Esophagus squamous epithelium (tissue), 5 donors: Measurements from ENCODE around the gene C20orf96. TPM values are rescaled to one million over a fixed set of nuclear protein-coding genes. Genes with fewer than 3 reads are reported as not detected.
"Not testable (repeated sequence)": the region's sequence is repeated elsewhere in the genome, so short reads cannot be mapped to it uniquely, and the experiment has no call there.

ENCODE experiments used
- DNase-seq: peaks from one replicate; lab custom pipeline; 2025; lab: John Stamatoyannopoulos, UW
- H3K27ac ChIP-seq, 4 donors: fragments of 200-600 bp; sonication (generic); one replicate each; pipeline ENCODE4 v1.5.1; 2016 to 2019; ENCODE audit warnings: mild to moderate bottlenecking in 1 of 4
- H3K27me3 ChIP-seq, 4 donors: fragments of 200-600 bp; sonication (generic); 1 replicate in 3 of 4; 2 replicates in 1 of 4; pipeline versions ENCODE4 v1.5.1 to v1.6.0; 2017 to 2021; ENCODE audit warnings: antibody characterized with exemption in 1 of 4
- H3K36me3 ChIP-seq, 3 donors: fragments of 200-600 bp; sonication (generic); one replicate each; pipeline ENCODE4 v1.5.1; 2016 to 2019
- H3K4me1 ChIP-seq, 3 donors: fragments of 200-600 bp; sonication (generic); one replicate each; pipeline ENCODE4 v1.5.1; 2017 to 2019
- H3K4me3 ChIP-seq, 4 donors: fragments of 200-600 bp; sonication (generic); 1 replicate in 3 of 4; 2 replicates in 1 of 4; pipeline ENCODE4 v1.5.1; 2016 to 2019; ENCODE audit warnings: mild to moderate bottlenecking in 2 of 4, moderate library complexity in 1 of 4
- H3K9me3 ChIP-seq, 3 donors: fragments of 200-600 bp; sonication (generic); one replicate each; pipeline ENCODE4 v1.5.1; 2016 to 2019
- POLR2A ChIP-seq, 4 donors: fragments of 450-650 bp; IDR thresholded peaks; one replicate each; pipeline ENCODE4 v1.6.1; 2017; ENCODE audit warnings: antibody characterized with exemption in 4 of 4, mild to moderate bottlenecking in 4 of 4, moderate library complexity in 3 of 4
- WGBS, 2 donors: methylation state at CpG; one replicate each; pipeline ENCODE4 v1.1.5; 2018; 5-methylcytosine and 5-hydroxymethylcytosine counted together
- intact Hi-C: fragments of 100-400 bp; cut with DNase I; formaldehyde crosslinking; loops from one replicate; pipeline ENCODE4 v1.15.0; 2022
- total RNA-seq, 4 donors: library from RNA; depleted of rRNA; stranded (reverse); fragments of >200 nt; gene quantifications; one replicate each; pipeline ENCODE4 v1.1.0, GENCODE V29; 2016
- TF ChIP-seq, protein P1 (sequence below), 6 experiments: fragments of 450-650 bp in 4 of 6; fragments of 200-600 bp in 2 of 6; sonication (generic) in 2 of 6; IDR thresholded peaks; one replicate each; pipeline ENCODE4 v1.5.1; 2016 to 2019; ENCODE audit warnings: antibody characterized with exemption in 6 of 6, mild to moderate bottlenecking in 4 of 6, moderate library complexity in 4 of 6
- donor health status: DM: yes; HTN: yes; CAD: no.

Gene C20orf96
- total RNA-seq, 4 donors from 2014 or later, result 0.19 to 1.1 (median 0.89) TPM

GRCh38 chr20:258269-258858 is 32.2 kb downstream of the C20orf96 start:
- peaks cover 0 to 16% (median 0%) of the 10 kb centered on the region in 4 donors for H3K27me3 ChIP-seq
- WGBS, 2 donors, result 55 to 63% methylated on average over 4 of the region's 4 CpGs
- H3K9me3 ChIP-seq, result no peaks in the 10 kb centered on the region
- intact Hi-C loops, result no loop called here
- TF ChIP-seq, protein P1, sequence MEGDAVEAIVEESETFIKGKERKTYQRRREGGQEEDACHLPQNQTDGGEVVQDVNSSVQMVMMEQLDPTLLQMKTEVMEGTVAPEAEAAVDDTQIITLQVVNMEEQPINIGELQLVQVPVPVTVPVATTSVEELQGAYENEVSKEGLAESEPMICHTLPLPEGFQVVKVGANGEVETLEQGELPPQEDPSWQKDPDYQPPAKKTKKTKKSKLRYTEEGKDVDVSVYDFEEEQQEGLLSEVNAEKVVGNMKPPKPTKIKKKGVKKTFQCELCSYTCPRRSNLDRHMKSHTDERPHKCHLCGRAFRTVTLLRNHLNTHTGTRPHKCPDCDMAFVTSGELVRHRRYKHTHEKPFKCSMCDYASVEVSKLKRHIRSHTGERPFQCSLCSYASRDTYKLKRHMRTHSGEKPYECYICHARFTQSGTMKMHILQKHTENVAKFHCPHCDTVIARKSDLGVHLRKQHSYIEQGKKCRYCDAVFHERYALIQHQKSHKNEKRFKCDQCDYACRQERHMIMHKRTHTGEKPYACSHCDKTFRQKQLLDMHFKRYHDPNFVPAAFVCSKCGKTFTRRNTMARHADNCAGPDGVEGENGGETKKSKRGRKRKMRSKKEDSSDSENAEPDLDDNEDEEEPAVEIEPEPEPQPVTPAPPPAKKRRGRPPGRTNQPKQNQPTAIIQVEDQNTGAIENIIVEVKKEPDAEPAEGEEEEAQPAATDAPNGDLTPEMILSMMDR (IDR thresholded peaks at IDR 0.05), result no peak
- TF ChIP-seq POLR2A (IDR thresholded peaks at IDR 0.05), result no peak
- H3K27ac ChIP-seq, result no peak overlapping the region
- no peaks in the 10 kb centered on the region for H3K4me1 ChIP-seq
- H3K36me3 ChIP-seq, result no peaks in the 10 kb centered on the region
- DNase-seq, result no peak
- H3K4me3 ChIP-seq, result no peak overlapping the region

DNA sequence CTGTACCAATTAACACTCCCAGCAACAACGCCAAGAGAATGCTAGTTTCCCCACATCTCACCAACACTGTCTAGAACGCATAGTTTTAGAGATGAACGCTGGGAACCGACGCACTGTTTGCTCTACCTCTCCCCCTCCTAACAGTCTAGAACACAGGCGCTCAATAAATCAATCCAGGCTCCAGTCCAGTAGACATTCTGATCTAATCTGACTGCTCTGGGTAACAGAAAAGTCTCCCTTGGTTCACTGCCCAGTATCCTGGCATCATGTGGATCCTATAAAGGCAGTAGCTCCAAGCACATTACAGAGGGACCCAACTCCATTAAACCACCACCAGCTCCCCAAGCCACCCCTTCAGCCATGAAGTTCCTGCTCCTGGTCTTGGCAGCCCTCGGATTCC is 33.1 kb downstream of the C20orf96 start, which contains the start of gene DEFB132:
TSS of gene DEFB132 (plus strand) at position 306 of the 400 bp plus-strand sequence. CDS start at position 361, 55 bp downstream.
- Histone ChIP-seq H3K36me3 (no peaks in the 10 kb centered on the region), H3K4me3 (no peak within 1 kb of the TSS), H3K27me3 (peaks cover 0 to 21% (median 0%) of the 10 kb centered on the region in 4 donors), H3K9me3 (no peaks in the 10 kb centered on the region), H3K27ac (no peak within 1 kb of the TSS), H3K4me1 (no peaks in the 10 kb centered on the region)
- 79% methylated on average over 6 to 7 of the region's 7 CpGs for WGBS, 2 donors
- intact Hi-C loops, result no loop called here
- no peak for DNase-seq
- TF ChIP-seq, protein P1 (IDR thresholded peaks at IDR 0.05), result no peak
- no peak for TF ChIP-seq POLR2A (IDR thresholded peaks at IDR 0.05)

- H3K27ac ChIP-seq, intact Hi-C loops, DNase-seq, H3K4me3 ChIP-seq, H3K36me3 ChIP-seq, H3K4me1 ChIP-seq, H3K9me3 ChIP-seq: not testable (repeated sequence)
- WGBS, 2 donors, result 27 to 37% methylated on average over 5 to 6 of the region's 6 CpGs
- H3K27me3 ChIP-seq, result peaks cover 0 to 43% (median 0%) of the 10 kb centered on the region in 4 donors
These were observed 37.1 kb downstream of the C20orf96 start for GRCh38 chr20:253447-253846.

GRCh38 chr20:252801-253200 is 37.7 kb downstream of the C20orf96 start:
- intact Hi-C loops, result no loop called here
- Histone ChIP-seq H3K9me3 (no peaks in the 10 kb centered on the region), H3K36me3 (no peaks in the 10 kb centered on the region), H3K27ac (no peak overlapping the region), H3K27me3 (peaks cover 0 to 39% (median 0%) of the 10 kb centered on the region in 4 donors), H3K4me1 (no peaks in the 10 kb centered on the region), H3K4me3 (no peak overlapping the region)
- WGBS, 2 donors, result 72 to 86% methylated on average over 2 of the region's 2 CpGs
- TF ChIP-seq, protein P1 (IDR thresholded peaks at IDR 0.05), result no peak
- TF ChIP-seq POLR2A (IDR thresholded peaks at IDR 0.05), result no peak
- DNase-seq, result no peak

DNA sequence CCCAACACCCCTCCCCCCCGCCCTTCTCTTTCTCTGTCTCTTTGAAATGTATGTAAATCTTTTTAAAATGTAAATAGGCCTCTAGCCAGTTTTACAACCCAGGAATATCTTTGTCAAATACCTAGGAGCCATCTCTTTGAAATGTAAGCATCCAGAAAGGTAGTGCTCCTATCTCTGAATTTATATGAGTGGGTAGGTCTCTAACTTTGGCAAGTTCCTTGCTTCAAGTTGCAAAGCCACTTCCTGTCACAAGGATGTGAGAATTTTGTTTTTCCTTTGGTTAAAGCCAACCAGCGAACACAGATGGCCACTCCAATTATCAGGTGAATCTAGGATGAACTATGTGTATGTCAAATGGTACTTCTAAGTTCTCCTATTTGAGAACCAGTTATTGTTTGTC is 39.2 kb downstream of the C20orf96 start:
- Histone ChIP-seq H3K4me1 (no peaks in the 10 kb centered on the region), H3K4me3 (no peak overlapping the region), H3K27ac (no peak overlapping the region), H3K36me3 (no peaks in the 10 kb centered on the region), H3K27me3 (peaks cover 0 to 32% (median 0%) of the 10 kb centered on the region in 4 donors), H3K9me3 (no peaks in the 10 kb centered on the region)
- WGBS, 2 donors, result 39 to 41% methylated on average over 2 of the region's 2 CpGs
- TF ChIP-seq, protein P1 (IDR thresholded peaks at IDR 0.05), result no peak
- TF ChIP-seq POLR2A (IDR thresholded peaks at IDR 0.05), result no peak
- no peak for DNase-seq
- intact Hi-C loops, result no loop called here
